Small intestine (tissue), 16 donors: ENCODE results near the gene CTTNBP2. TPM values are rescaled to one million over a fixed set of nuclear protein-coding genes. Genes with fewer than 3 reads are reported as not detected.
A peak's percentile ranks its signal among the peaks of the same experiment; 100 is the strongest.

ENCODE experiments used
- DNase-seq, 2 donors: peaks; one replicate each; pipeline versions ENCODE4 v3.0.0 to v3.0.0-alpha.2; 2013
- FAIRE-seq: peaks from 2 replicates; lab custom pipeline; 2012; peaks lifted over from hg19 to GRCh38; lab: Jason Lieb, UNC
- H3K27ac ChIP-seq, 3 donors: one replicate each; pipeline ENCODE4 v1.5.1; 2013; ENCODE audit warnings: low read length in 2 of 3, mild to moderate bottlenecking in 2 of 3, control low read depth in 1 of 3, inconsistent platforms in 1 of 3, low read depth in 1 of 3, moderate library complexity in 1 of 3
- H3K27me3 ChIP-seq, 3 donors: one replicate each; pipeline ENCODE4 v1.6.1; 2013; ENCODE audit warnings: low read length in 3 of 3, inconsistent platforms in 1 of 3; ENCODE audit not compliant: control insufficient read depth in 3 of 3, insufficient read depth in 3 of 3
- H3K36me3 ChIP-seq, 3 donors: one replicate each; pipeline ENCODE4 v1.6.1; 2013; ENCODE audit warnings: low read length in 3 of 3, inconsistent platforms in 1 of 3, low read depth in 1 of 3, mild to moderate bottlenecking in 1 of 3, moderate library complexity in 1 of 3; ENCODE audit not compliant: control insufficient read depth in 3 of 3, insufficient read depth in 2 of 3
- H3K4me1 ChIP-seq, 3 donors: one replicate each; pipeline ENCODE4 v1.6.1; 2013; ENCODE audit warnings: low read length in 2 of 3, inconsistent platforms in 1 of 3, low read depth in 1 of 3, mild to moderate bottlenecking in 1 of 3, moderate library complexity in 1 of 3; ENCODE audit not compliant: control insufficient read depth in 3 of 3, insufficient read depth in 2 of 3
- H3K4me3 ChIP-seq, 3 donors: one replicate each; pipeline ENCODE4 v1.5.1; 2013; ENCODE audit warnings: low read length in 3 of 3, control low read depth in 1 of 3, inconsistent platforms in 1 of 3, low read depth in 1 of 3, mild to moderate bottlenecking in 1 of 3, moderate library complexity in 1 of 3
- H3K9me3 ChIP-seq, 2 donors: one replicate each; pipeline ENCODE4 v1.6.1; 2013; ENCODE audit warnings: low read depth in 1 of 2, low read length in 1 of 2; ENCODE audit not compliant: control insufficient read depth in 2 of 2, insufficient read depth in 1 of 2
- WGBS, 3 donors: extraction: QIAGEN DNeasy Blood & Tissue Kit; methylation state at CpG; one replicate each; pipeline ENCODE4 v1.1.7; 2013; 5-methylcytosine and 5-hydroxymethylcytosine counted together
- long read RNA-seq, 10 donors: transcript quantifications; one replicate each; lab custom pipeline, GENCODE V29; 2026
- polyA plus RNA-seq, 4 donors: library from polyadenylated mRNA; stranded (reverse) in 3 of 4; unstranded in 1 of 4; fragments of 200-250 nt in 3 of 4; fragments of 120-200 nt in 1 of 4; gene quantifications; one replicate each; pipeline versions ENCODE4 v1.2.1 to v1.2.3, GENCODE V29; 2013
- donor health status: healthy with polysubstance abuse.
- donor health status: control.
- donor health status: control.
- donor health status: Bipolar disorder and iron deficiency.
- donor health status: healthy.

Gene CTTNBP2
- polyA plus RNA-seq, result 1 to 10 TPM in 3 of 4 donors, under 1 TPM in 1; 0.45 to 2.7 (median 2.2) TPM
- long read RNA-seq, donor 1, full-length matches to known transcripts, result 1 of 1 reads
- long read RNA-seq, donor 1, partial matches to known transcripts, result 0 of 1 reads
- long read RNA-seq, donor 1, other reads (novel, unspliced or antisense), result 0 of 1 reads
- long read RNA-seq, donor 2, partial matches to known transcripts, result 0 of 1 reads
- long read RNA-seq, donor 2, other reads (novel, unspliced or antisense), result 0 of 1 reads
- long read RNA-seq, donor 3, result 0 reads
- long read RNA-seq, donor 4, result 0 reads
- long read RNA-seq, donor 5, result 0 reads
- long read RNA-seq, donor 6, result 0 reads
- long read RNA-seq, donor 7, result 0 reads
- long read RNA-seq, donor 8, result 0 reads
- long read RNA-seq, donor 9, result 0 reads
- long read RNA-seq, donor 10, result 0 reads

- no peaks in the 10 kb centered on the region for H3K9me3 ChIP-seq
- DNase-seq, result peak; percentile 42 to 75
- peak within 1 kb of the TSS; percentile 56 to 74 (median 59) for H3K4me3 ChIP-seq
- peaks cover 0 to 16% (median 7%) of the 10 kb centered on the region in 3 donors for H3K27me3 ChIP-seq
- peaks cover 0 to 2% (median 0%) of the 10 kb centered on the region in 3 donors for H3K4me1 ChIP-seq
- H3K36me3 ChIP-seq, result no peaks in the 10 kb centered on the region
- H3K27ac ChIP-seq, result peak within 1 kb of the TSS in 1 of 3 donors; percentile 25
- no peak for FAIRE-seq
- WGBS, 3 donors, result 2 to 4% (median 2%) methylated on average over 32 to 87 of the region's 87 CpGs
Measured at GRCh38 chr7:117873310-117874190, at the start of gene CTTNBP2. Gene CTTNBP2, minus strand, starts transcription at chr7:117873441. Its CDS starts 26 bp downstream, at chr7:117873415.

GRCh38 chr7:117916309-117916708, 43.1 kb upstream of the CTTNBP2 start:
- Histone ChIP-seq H3K4me1 (no peaks in the 10 kb centered on the region), H3K27ac (no peak overlapping the region), H3K36me3 (no peaks in the 10 kb centered on the region), H3K27me3 (no peaks in the 10 kb centered on the region), H3K9me3 (no peaks in the 10 kb centered on the region), H3K4me3 (no peak overlapping the region)
- FAIRE-seq (no peak), DNase-seq (no peak)
- WGBS, 3 donors, result 83 to 95% (median 89%) methylated on average over 2 of the region's 2 CpGs

GRCh38 chr7:117912421-117912820, 39.2 kb upstream of the CTTNBP2 start:
- Histone ChIP-seq H3K27me3 (no peaks in the 10 kb centered on the region), H3K4me1 (no peaks in the 10 kb centered on the region), H3K4me3 (no peak overlapping the region), H3K36me3 (no peaks in the 10 kb centered on the region), H3K27ac (no peak overlapping the region), H3K9me3 (no peaks in the 10 kb centered on the region)
- DNase-seq, result no peak
- FAIRE-seq, result no peak
- 83 to 87% (median 87%) methylated on average over 2 of the region's 2 CpGs for WGBS, 3 donors

- DNase-seq (no peak), FAIRE-seq (no peak)
- Histone ChIP-seq H3K4me3 (no peak overlapping the region), H3K9me3 (no peaks in the 10 kb centered on the region), H3K27me3 (no peaks in the 10 kb centered on the region), H3K27ac (no peak overlapping the region), H3K36me3 (no peaks in the 10 kb centered on the region), H3K4me1 (no peaks in the 10 kb centered on the region)
- WGBS, 3 donors, result 69 to 91% (median 78%) methylated on average over 3 of the region's 3 CpGs
Measured at GRCh38 chr7:117908031-117908795, 35.0 kb upstream of the CTTNBP2 start.

- H3K27ac ChIP-seq, result no peak overlapping the region
- 83 to 93% (median 89%) methylated on average over 4 of the region's 4 CpGs for WGBS, 3 donors
- FAIRE-seq (no peak), DNase-seq (no peak)
- H3K4me3 ChIP-seq, result no peak overlapping the region
- H3K9me3 ChIP-seq, result no peaks in the 10 kb centered on the region
- no peaks in the 10 kb centered on the region for H3K27me3 ChIP-seq
- no peaks in the 10 kb centered on the region for H3K4me1 ChIP-seq
- H3K36me3 ChIP-seq, result no peaks in the 10 kb centered on the region
Measured at GRCh38 chr7:117907049-117907640, 33.9 kb upstream of the CTTNBP2 start.

- DNase-seq (no peak), FAIRE-seq (no peak)
- Histone ChIP-seq H3K36me3 (no peaks in the 10 kb centered on the region), H3K27ac (no peak overlapping the region), H3K9me3 (no peaks in the 10 kb centered on the region), H3K4me3 (no peak overlapping the region), H3K4me1 (peaks cover 0 to 8% (median 0%) of the 10 kb centered on the region in 3 donors), H3K27me3 (no peaks in the 10 kb centered on the region)
- WGBS, 3 donors, result 83 to 87% (median 83%) methylated on average over 5 of the region's 5 CpGs
Measured at GRCh38 chr7:117902314-117902889, 29.2 kb upstream of the CTTNBP2 start.

GRCh38 chr7:117901089-117901797, 28.0 kb upstream of the CTTNBP2 start:
- WGBS, 3 donors, result 39 to 70% (median 48%) methylated on average over 5 of the region's 5 CpGs
- no peak for FAIRE-seq

More at GRCh38 chr7:117901089-117901797, 28.0 kb upstream of the CTTNBP2 start:
- Histone ChIP-seq H3K27me3 (no peaks in the 10 kb centered on the region), H3K27ac (no peak overlapping the region), H3K4me3 (no peak overlapping the region), H3K9me3 (no peaks in the 10 kb centered on the region), H3K4me1 (peaks cover 0 to 8% (median 0%) of the 10 kb centered on the region in 3 donors), H3K36me3 (no peaks in the 10 kb centered on the region)
- DNase-seq, result peak; percentile 66 to 91
